ENCODE results near the gene GBF1.

The GBF1 gene

DNA sequence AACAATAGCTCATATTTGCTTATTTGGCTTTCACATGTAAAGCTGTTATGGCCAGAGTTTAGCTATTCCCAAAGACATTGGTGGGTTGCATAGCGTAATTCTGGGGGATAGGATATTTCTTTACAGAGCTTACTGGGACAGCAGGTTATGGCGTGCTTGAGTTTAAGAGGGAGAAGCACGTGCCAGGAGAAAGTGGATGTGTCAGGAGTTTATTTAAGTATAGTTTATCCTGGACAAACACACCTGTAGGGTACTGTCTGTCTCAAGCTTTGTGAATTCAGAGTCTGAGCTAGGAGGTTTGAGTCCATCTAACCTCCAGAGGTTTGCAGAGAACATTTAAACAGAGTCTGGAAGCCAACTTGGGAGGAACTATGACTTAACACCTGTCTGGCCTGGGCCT is 21.3 kb downstream of the GBF1 start:
- DNase-seq (ENCODE audit: extremely low spot score): no peak
- ChIA-PET POLR2A (interaction anchor here (1.1 to 1.4 kb wide), 2 partner anchors 19 to 22 kb away, joined by 3 to 5 read pairs; partner anchors contain the start of gene GBF1), CTCF (no interaction called here)
- TF ChIP-seq FOXK2 (IDR thresholded peaks at IDR 0.05) (no peak), BHLHE40 (IDR thresholded peaks at IDR 0.05; ENCODE audit: borderline replicate concordance) (no peak), SP1 (IDR thresholded peaks at IDR 0.05) (no peak), FOXA1 (IDR thresholded peaks at IDR 0.05) (no peak), SUZ12 (IDR thresholded peaks at IDR 0.05) (no peak), NFRKB (IDR thresholded peaks at IDR 0.05) (no peak), LEF1 (IDR thresholded peaks at IDR 0.05; ENCODE audit: borderline replicate concordance) (no peak), ELF4 (IDR thresholded peaks at IDR 0.05) (no peak), TARDBP (IDR thresholded peaks at IDR 0.05) (no peak)
- TF ChIP-seq, protein P1, sequence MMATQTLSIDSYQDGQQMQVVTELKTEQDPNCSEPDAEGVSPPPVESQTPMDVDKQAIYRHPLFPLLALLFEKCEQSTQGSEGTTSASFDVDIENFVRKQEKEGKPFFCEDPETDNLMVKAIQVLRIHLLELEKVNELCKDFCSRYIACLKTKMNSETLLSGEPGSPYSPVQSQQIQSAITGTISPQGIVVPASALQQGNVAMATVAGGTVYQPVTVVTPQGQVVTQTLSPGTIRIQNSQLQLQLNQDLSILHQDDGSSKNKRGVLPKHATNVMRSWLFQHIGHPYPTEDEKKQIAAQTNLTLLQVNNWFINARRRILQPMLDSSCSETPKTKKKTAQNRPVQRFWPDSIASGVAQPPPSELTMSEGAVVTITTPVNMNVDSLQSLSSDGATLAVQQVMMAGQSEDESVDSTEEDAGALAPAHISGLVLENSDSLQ (IDR thresholded peaks at IDR 0.05): no peak

DNA sequence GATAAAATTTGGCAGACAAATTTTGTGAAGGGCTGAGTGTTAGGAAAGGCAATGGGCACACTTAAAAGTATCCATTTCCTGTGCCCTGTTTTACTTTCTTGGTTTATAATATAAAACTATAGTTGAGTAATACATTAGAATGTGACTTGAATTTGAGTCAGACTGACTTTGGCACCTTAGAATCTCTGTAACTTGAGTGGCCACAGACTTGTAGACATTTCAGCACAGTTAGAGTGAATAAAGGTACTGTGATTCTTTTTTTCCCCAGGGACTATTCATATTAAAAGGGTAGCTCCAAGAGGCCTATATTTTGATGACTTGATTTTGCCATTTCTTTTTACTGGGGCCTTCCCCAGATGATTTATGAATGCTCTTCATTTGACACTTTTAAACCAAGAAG is 22.4 kb downstream of the GBF1 start:
- POLR2A ChIA-PET: no interaction called here

DNA sequence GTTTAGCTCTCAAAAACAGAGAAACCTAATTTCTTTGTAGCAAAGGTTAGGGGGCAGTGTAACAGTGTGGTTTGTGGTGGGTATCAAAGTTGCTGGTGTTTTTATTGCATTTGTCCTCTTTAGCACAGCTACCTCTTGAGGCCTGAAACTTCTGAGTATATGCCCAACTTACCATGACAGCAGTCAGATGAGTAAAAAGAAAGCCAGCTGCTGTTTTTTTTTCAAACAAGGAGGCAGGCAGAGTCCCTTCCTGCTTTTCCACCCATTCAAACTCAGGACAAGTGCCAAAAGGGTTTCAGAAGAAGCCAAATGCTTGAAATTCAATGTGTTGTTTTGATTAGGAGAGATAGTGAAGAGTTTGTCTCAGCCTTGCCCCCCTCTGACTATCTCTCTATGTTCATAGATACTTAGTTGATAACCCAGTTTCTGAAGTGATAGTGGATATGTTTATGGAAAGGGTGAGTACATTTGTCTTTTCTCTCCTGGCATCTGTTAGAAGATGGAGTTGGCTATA is 23.1 kb downstream of the GBF1 start:
- DNase-seq (ENCODE audit: extremely low spot score): no peak
- TF ChIP-seq ZNF384 (IDR thresholded peaks at IDR 0.05): no peak
- TF ChIP-seq TARDBP (IDR thresholded peaks at IDR 0.05): no peak
- TF ChIP-seq, protein P1 (IDR thresholded peaks at IDR 0.05): no peak
- ChIA-PET CTCF (interaction anchor here (0.7 to 0.9 kb wide), 3 partner anchors 23 to 107 kb away, joined by 3 to 5 read pairs (median 3); no protein-coding TSS in a partner anchor), POLR2A (no interaction called here)

More for the DNA sequence above, 22.4 kb downstream of the GBF1 start:
- DNase-seq (ENCODE audit: extremely low spot score): no peak
- CTCF ChIA-PET: interaction anchor here (0.7 to 0.9 kb wide), 4 partner anchors 10 to 108 kb away, joined by 3 to 5 read pairs (median 3); no protein-coding TSS in a partner anchor
- no peak for TF ChIP-seq LEF1 (IDR thresholded peaks at IDR 0.05; ENCODE audit: borderline replicate concordance)
- TF ChIP-seq TARDBP (IDR thresholded peaks at IDR 0.05): no peak
- TF ChIP-seq SP1 (IDR thresholded peaks at IDR 0.05): no peak
- no peak for TF ChIP-seq FOXA1 (IDR thresholded peaks at IDR 0.05)
- TF ChIP-seq BHLHE40 (IDR thresholded peaks at IDR 0.05; ENCODE audit: borderline replicate concordance): no peak
- TF ChIP-seq FOXM1 (IDR thresholded peaks at IDR 0.05; ENCODE audit: borderline replicate concordance): no peak
- no peak for TF ChIP-seq FOXK2 (IDR thresholded peaks at IDR 0.05)
- no peak for TF ChIP-seq NFRKB (IDR thresholded peaks at IDR 0.05)
- TF ChIP-seq ELF4 (IDR thresholded peaks at IDR 0.05): no peak
- no peak for TF ChIP-seq L3MBTL2 (conservative IDR thresholded peaks at IDR 0.05)
- no peak for TF ChIP-seq HDGF (IDR thresholded peaks at IDR 0.05; ENCODE audit: borderline replicate concordance)

DNA sequence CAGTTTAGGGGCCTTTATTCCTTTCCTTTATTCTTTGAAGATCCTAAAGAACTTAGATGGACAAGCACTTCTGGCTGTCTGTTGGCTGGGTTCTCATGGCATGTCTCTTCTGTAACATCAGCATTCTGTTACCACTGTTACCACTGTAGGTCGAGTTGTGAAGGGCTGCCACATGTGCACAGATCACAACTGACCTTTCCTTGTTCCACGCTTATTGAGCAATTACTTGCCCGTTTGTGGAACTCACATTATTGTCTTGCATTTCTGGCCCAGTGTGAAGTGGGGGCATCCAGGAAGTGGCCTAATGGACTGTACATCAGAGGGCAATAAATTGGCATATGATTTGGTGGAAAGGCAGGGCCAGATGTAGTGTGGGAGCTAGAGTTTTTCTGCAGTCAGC is 23.7 kb downstream of the GBF1 start:
- TF ChIP-seq ZNF384 (IDR thresholded peaks at IDR 0.05) (no peak), ARNT (IDR thresholded peaks at IDR 0.05) (no peak), CTBP1 (IDR thresholded peaks at IDR 0.05; ENCODE audit: borderline replicate concordance) (no peak), HDGF (IDR thresholded peaks at IDR 0.05; ENCODE audit: borderline replicate concordance) (no peak), ELF4 (IDR thresholded peaks at IDR 0.05) (no peak), LEF1 (IDR thresholded peaks at IDR 0.05; ENCODE audit: borderline replicate concordance) (no peak), L3MBTL2 (conservative IDR thresholded peaks at IDR 0.05) (no peak), FOXM1 (IDR thresholded peaks at IDR 0.05; ENCODE audit: borderline replicate concordance) (no peak), TARDBP (IDR thresholded peaks at IDR 0.05) (no peak), FOXA1 (IDR thresholded peaks at IDR 0.05) (no peak), BHLHE40 (IDR thresholded peaks at IDR 0.05; ENCODE audit: borderline replicate concordance) (no peak), SP1 (IDR thresholded peaks at IDR 0.05) (no peak), NFRKB (IDR thresholded peaks at IDR 0.05) (no peak)
- TF ChIP-seq, protein P1 (IDR thresholded peaks at IDR 0.05): no peak
- ChIA-PET CTCF (no interaction called here), POLR2A (no interaction called here)
- no peak for DNase-seq (ENCODE audit: extremely low spot score)

DNA sequence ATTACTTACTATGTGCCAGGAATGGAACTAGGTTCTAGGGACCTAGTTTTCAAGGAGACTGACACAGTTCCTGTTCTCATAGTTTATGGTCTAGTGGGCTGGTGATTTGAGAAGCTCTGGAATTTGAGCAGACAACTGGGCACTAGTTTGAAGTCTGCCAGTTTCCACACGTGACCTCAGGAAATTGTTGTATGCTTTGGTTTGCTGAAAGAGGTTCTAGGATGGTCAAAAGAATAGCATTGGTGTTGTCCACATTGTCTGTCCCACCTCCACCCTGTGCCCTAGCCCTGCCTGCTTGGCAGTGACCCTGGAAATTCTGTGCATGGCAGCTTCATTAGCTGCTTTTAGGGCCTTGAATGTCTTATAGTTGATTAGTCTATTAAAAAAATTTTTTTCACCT is 28.7 kb downstream of the GBF1 start:
- no peak for TF ChIP-seq TARDBP (IDR thresholded peaks at IDR 0.05)
- no peak for TF ChIP-seq ELF4 (IDR thresholded peaks at IDR 0.05)
- TF ChIP-seq NFRKB (IDR thresholded peaks at IDR 0.05): no peak
- TF ChIP-seq FOXM1 (IDR thresholded peaks at IDR 0.05; ENCODE audit: borderline replicate concordance): no peak
- no peak for TF ChIP-seq ZNF384 (IDR thresholded peaks at IDR 0.05)
- TF ChIP-seq SUZ12 (IDR thresholded peaks at IDR 0.05): no peak
- TF ChIP-seq CTBP1 (IDR thresholded peaks at IDR 0.05; ENCODE audit: borderline replicate concordance): no peak
- no peak for TF ChIP-seq SP1 (IDR thresholded peaks at IDR 0.05)
- TF ChIP-seq ARNT (IDR thresholded peaks at IDR 0.05): no peak
- DNase-seq (ENCODE audit: extremely low spot score): no peak
- CTCF ChIA-PET: no interaction called here
- POLR2A ChIA-PET: no interaction called here

DNA sequence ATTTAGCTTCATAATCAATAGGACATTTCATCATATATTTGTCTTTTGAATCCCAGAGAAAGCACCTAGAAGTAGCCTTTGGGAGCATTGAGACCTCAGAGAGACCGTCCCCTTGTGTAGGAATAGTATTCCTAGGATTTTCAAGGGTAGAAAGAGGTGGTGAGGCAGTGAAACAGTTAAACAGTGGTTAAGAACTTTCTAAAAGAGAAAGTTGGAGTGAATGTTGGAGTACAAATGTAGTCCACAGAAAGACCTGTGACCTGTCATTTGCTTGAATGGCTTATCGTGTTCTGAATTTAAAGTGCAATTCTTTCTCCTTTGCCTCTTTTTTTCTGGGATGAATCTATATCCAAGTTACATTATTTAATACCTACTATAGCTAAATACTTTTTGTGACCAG is 30.0 kb downstream of the GBF1 start:
- CTCF ChIA-PET: interaction anchor here (1.0 kb wide), 1 partner anchor 44 kb away, joined by 3 read pairs; no protein-coding TSS in a partner anchor
- no peak for DNase-seq (ENCODE audit: extremely low spot score)
- TF ChIP-seq SUZ12 (IDR thresholded peaks at IDR 0.05) (no peak), ELF4 (IDR thresholded peaks at IDR 0.05) (no peak), L3MBTL2 (conservative IDR thresholded peaks at IDR 0.05) (no peak), FOXK2 (IDR thresholded peaks at IDR 0.05) (no peak), NFRKB (IDR thresholded peaks at IDR 0.05) (no peak)
- POLR2A ChIA-PET: no interaction called here

DNA sequence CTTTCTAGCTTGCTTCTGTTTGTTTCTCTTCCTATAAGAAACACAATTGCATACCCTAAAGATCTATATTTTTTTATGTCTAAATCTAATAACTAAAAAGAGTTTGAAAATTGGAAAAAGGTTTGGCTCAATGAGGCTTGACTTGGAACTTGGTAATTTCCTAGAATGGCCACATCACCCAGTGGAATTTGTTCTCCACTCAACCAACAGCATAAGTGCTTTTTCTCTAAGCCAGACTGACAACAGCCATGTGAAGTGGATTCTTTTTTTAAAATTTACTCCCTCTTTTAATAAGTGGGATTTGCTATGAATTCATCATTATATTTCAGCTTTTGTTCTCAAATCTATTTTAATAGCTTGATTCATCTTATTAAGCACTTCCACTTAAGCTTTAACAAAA is 33.8 kb downstream of the GBF1 start:
- DNase-seq (ENCODE audit: extremely low spot score): no peak
- ChIA-PET CTCF (interaction anchor here (0.6 to 1.8 kb wide), 4 partner anchors 68 to 391 kb away, joined by 3 to 4 read pairs (median 4); no protein-coding TSS in a partner anchor), POLR2A (no interaction called here)
- TF ChIP-seq LEF1 (IDR thresholded peaks at IDR 0.05; ENCODE audit: borderline replicate concordance): no peak
- TF ChIP-seq HDGF (IDR thresholded peaks at IDR 0.05; ENCODE audit: borderline replicate concordance): no peak
- TF ChIP-seq FOXA1 (IDR thresholded peaks at IDR 0.05): no peak
- TF ChIP-seq FOXK2 (IDR thresholded peaks at IDR 0.05): no peak
- no peak for TF ChIP-seq CTBP1 (IDR thresholded peaks at IDR 0.05; ENCODE audit: borderline replicate concordance)
- TF ChIP-seq FOXM1 (IDR thresholded peaks at IDR 0.05; ENCODE audit: borderline replicate concordance): no peak
- TF ChIP-seq, protein P1 (IDR thresholded peaks at IDR 0.05): no peak
- no peak for TF ChIP-seq L3MBTL2 (conservative IDR thresholded peaks at IDR 0.05)
- TF ChIP-seq ARNT (IDR thresholded peaks at IDR 0.05): no peak
- no peak for TF ChIP-seq ELF4 (IDR thresholded peaks at IDR 0.05)
- no peak for TF ChIP-seq SUZ12 (IDR thresholded peaks at IDR 0.05)
- TF ChIP-seq SP1 (IDR thresholded peaks at IDR 0.05): no peak
- TF ChIP-seq TARDBP (IDR thresholded peaks at IDR 0.05): no peak
- TF ChIP-seq BHLHE40 (IDR thresholded peaks at IDR 0.05; ENCODE audit: borderline replicate concordance): no peak
- no peak for TF ChIP-seq ZNF384 (IDR thresholded peaks at IDR 0.05)
